ENCODE data around the gene HK1. TPM values are rescaled to one million over a fixed set of nuclear protein-coding genes. Genes with fewer than 3 reads are reported as not detected.

The HK1 gene
- total and polyA plus RNA-seq, 2 of the 13 experiments (the other 11 are each of a cell fraction or from before 2014, with no cell fraction given) = 0.29 to 1.5 TPM

GRCh38 chr10:69246036-69246435, 32.3 kb upstream of the HK1 start (continued):
- TF ChIP-seq, protein P1, sequence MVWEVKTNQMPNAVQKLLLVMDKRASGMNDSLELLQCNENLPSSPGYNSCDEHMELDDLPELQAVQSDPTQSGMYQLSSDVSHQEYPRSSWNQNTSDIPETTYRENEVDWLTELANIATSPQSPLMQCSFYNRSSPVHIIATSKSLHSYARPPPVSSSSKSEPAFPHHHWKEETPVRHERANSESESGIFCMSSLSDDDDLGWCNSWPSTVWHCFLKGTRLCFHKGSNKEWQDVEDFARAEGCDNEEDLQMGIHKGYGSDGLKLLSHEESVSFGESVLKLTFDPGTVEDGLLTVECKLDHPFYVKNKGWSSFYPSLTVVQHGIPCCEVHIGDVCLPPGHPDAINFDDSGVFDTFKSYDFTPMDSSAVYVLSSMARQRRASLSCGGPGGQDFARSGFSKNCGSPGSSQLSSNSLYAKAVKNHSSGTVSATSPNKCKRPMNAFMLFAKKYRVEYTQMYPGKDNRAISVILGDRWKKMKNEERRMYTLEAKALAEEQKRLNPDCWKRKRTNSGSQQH (CRISPR knock-in tag; IDR thresholded peaks at IDR 0.05; ENCODE audit: low read depth) = no peak
- TF ChIP-seq, protein P2, sequence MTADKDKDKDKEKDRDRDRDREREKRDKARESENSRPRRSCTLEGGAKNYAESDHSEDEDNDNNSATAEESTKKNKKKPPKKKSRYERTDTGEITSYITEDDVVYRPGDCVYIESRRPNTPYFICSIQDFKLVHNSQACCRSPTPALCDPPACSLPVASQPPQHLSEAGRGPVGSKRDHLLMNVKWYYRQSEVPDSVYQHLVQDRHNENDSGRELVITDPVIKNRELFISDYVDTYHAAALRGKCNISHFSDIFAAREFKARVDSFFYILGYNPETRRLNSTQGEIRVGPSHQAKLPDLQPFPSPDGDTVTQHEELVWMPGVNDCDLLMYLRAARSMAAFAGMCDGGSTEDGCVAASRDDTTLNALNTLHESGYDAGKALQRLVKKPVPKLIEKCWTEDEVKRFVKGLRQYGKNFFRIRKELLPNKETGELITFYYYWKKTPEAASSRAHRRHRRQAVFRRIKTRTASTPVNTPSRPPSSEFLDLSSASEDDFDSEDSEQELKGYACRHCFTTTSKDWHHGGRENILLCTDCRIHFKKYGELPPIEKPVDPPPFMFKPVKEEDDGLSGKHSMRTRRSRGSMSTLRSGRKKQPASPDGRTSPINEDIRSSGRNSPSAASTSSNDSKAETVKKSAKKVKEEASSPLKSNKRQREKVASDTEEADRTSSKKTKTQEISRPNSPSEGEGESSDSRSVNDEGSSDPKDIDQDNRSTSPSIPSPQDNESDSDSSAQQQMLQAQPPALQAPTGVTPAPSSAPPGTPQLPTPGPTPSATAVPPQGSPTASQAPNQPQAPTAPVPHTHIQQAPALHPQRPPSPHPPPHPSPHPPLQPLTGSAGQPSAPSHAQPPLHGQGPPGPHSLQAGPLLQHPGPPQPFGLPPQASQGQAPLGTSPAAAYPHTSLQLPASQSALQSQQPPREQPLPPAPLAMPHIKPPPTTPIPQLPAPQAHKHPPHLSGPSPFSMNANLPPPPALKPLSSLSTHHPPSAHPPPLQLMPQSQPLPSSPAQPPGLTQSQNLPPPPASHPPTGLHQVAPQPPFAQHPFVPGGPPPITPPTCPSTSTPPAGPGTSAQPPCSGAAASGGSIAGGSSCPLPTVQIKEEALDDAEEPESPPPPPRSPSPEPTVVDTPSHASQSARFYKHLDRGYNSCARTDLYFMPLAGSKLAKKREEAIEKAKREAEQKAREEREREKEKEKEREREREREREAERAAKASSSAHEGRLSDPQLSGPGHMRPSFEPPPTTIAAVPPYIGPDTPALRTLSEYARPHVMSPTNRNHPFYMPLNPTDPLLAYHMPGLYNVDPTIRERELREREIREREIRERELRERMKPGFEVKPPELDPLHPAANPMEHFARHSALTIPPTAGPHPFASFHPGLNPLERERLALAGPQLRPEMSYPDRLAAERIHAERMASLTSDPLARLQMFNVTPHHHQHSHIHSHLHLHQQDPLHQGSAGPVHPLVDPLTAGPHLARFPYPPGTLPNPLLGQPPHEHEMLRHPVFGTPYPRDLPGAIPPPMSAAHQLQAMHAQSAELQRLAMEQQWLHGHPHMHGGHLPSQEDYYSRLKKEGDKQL (CRISPR knock-in tag; IDR thresholded peaks at IDR 0.05; ENCODE audit: low read depth) = no peak

DNA sequence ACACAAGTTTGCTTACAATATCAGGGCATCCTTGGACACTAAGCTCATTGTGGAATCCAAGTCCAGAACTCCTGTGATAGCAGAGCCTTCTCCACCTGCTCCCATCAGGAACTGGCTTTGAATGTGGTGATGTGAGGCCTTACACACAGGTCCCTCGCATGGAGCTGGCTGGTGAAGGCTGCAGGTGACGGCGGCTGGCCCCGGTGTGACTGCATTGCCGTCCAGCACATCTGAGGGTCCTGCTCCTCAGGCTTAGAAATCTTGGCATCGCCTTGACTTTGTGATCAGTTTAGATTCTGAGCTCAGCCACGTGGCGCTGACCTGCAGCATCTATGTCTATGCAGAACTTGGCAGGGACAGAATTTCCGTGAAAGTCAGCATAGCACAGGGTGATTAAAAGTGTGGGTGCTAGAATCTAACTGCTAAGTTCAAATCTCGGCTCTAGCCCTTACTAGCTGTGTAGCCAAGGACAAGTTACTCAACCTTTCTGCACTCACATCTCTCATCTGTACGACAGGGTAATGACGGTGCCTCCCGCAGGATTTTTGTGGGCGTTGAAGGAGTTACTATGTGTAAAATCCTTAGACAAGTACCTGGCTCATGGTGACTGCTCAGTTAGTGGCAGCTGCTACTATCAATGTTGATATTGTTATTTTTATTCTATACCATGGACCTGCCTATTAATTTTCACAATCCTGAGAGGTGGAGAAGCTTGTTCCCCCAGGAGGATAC, 31.5 kb upstream of the HK1 start:
- in situ Hi-C loops (cut with HindIII; ENCODE audit: extremely low pct_ligation_motif_present, low pct_unique_long_range_greater_than_20kb) (no loop called here), intact Hi-C loops (cut with micrococcal nuclease; ENCODE audit: unreplicated experiment) (no loop called here)
- peaks cover 4 to 16% of the 10 kb centered on the region in 2 experiments; a peak in 3 of 5 replicates for H3K36me3 ChIP-seq (replicated peaks in 1 of 2; ENCODE audit: control insufficient read depth in 1 of 2, insufficient read depth in 2 of 2, low read length in 2 of 2)
- ATAC-seq = no peak
- no peak for FAIRE-seq
- ChIA-PET CTCF (ENCODE audit: low intra/inter-chr PET ratio, low total read pairs) (no interaction called here), POLR2A (no interaction called here)
- no peaks in the 10 kb centered on the region for H3K79me2 ChIP-seq (ENCODE audit: insufficient read depth, low read length)
- TF ChIP-seq FOXA1 (IDR thresholded peaks at IDR 0.05) = no peak
- TF ChIP-seq FOXA1 (CRISPR knock-in tag; IDR thresholded peaks at IDR 0.05) = no peak
- no peak for TF ChIP-seq ZFAT (CRISPR knock-in tag; conservative IDR thresholded peaks at IDR 0.05)
- TF ChIP-seq ZNF362 (CRISPR knock-in tag; IDR thresholded peaks at IDR 0.05; ENCODE audit: borderline replicate concordance) = no peak
- TF ChIP-seq ZNF17 (CRISPR knock-in tag; IDR thresholded peaks at IDR 0.05) = no peak
- no peak for TF ChIP-seq ZNF24 (IDR thresholded peaks at IDR 0.05)
- no peak for TF ChIP-seq ZC3H13 (CRISPR knock-in tag; IDR thresholded peaks at IDR 0.05)
- DNase-seq (ENCODE audit: low spot score) = no peak
- no peak overlapping the region for H3K4me3 ChIP-seq (replicated peaks in 1 of 3; ENCODE audit: insufficient read depth in 1 of 3, low read depth in 2 of 3, low read length in 3 of 3)
- no peaks in the 10 kb centered on the region for H3K27me3 ChIP-seq (ENCODE audit: control insufficient read depth in 1 of 2, insufficient read depth in 2 of 2, low read length in 2 of 2)
- 88% methylated on average over 14 of the region's 14 CpGs for WGBS (ENCODE audit: low lambda C conversion rate)
- H3K9ac ChIP-seq (ENCODE audit: insufficient read depth, low read depth, low read length) = no peak overlapping the region
- no TSS peak for BruUV-seq (replicated peaks)
- H4K20me1 ChIP-seq (ENCODE audit: insufficient read depth, low read length) = no peaks in the 10 kb centered on the region
- H3K4me1 ChIP-seq (ENCODE audit: insufficient read depth, low read length) = no peaks in the 10 kb centered on the region
- no peak overlapping the region for H3K4me2 ChIP-seq (ENCODE audit: low read depth, low read length)
- no peak overlapping the region for H2AFZ ChIP-seq (ENCODE audit: low read length)
- H3K27ac ChIP-seq (ENCODE audit: extremely low read length, insufficient read depth, low read length) = no peak overlapping the region
- no peaks in the 10 kb centered on the region for H3K9me3 ChIP-seq (ENCODE audit: low read length)

All from HepG2 (cell line).